Ascending aorta (tissue), 2 donors: Measurements from ENCODE around the gene DCHS1. TPM values are rescaled to one million over a fixed set of nuclear protein-coding genes. Genes with fewer than 3 reads are reported as not detected.

ENCODE experiments used
- DNase-seq, 2 donors: peaks; one replicate each; pipeline ENCODE4 v3.0.0-alpha.2; 2019; ENCODE audit warnings: low spot score in 2 of 2
- H3K27ac ChIP-seq, 2 donors: fragments of 200-600 bp; sonication (generic); one replicate each; pipeline ENCODE4 v1.5.1; 2016 to 2017; ENCODE audit warnings: mild to moderate bottlenecking in 1 of 2
- H3K27me3 ChIP-seq: fragments of 200-600 bp; sonication (generic); one replicate; pipeline ENCODE4 v1.5.1; 2017
- H3K36me3 ChIP-seq, 2 donors: fragments of 200-600 bp; sonication (generic); one replicate each; pipeline ENCODE4 v1.5.1; 2016
- H3K4me1 ChIP-seq, 2 donors: fragments of 200-600 bp; sonication (generic); one replicate each; pipeline ENCODE4 v1.5.1; 2016 to 2017; ENCODE audit warnings: mild to moderate bottlenecking in 1 of 2
- H3K4me3 ChIP-seq, 2 donors: fragments of 200-600 bp; sonication (generic); one replicate each; pipeline ENCODE4 v1.5.1; 2016 to 2017; ENCODE audit warnings: mild to moderate bottlenecking in 1 of 2
- H3K9me3 ChIP-seq, 2 donors: fragments of 200-600 bp; sonication (generic); one replicate each; pipeline ENCODE4 v1.5.1; 2016
- CTCF ChIP-seq, 3 experiments: fragments of 200-600 bp in 2 of 3; fragments of 450-650 bp in 1 of 3; sonication (generic) in 2 of 3; IDR thresholded peaks; one replicate each; pipeline ENCODE4 v1.5.1; 2016 to 2019; ENCODE audit warnings: antibody characterized with exemption in 3 of 3, mild to moderate bottlenecking in 1 of 3, moderate library complexity in 1 of 3
- intact Hi-C: fragments of 100-400 bp; cut with DNase I; formaldehyde crosslinking; loops from one replicate; pipeline ENCODE4 v1.15.1; 2023
- total RNA-seq: library from RNA; depleted of rRNA; stranded (reverse); fragments of >200 nt; gene quantifications from one replicate; pipeline ENCODE4 v1.1.0, GENCODE V29; 2016

The DCHS1 gene
- total RNA-seq, 1 donor from 2014 or later, result 58.0 TPM

GRCh38 chr11:6674862-6675261 lies 19.3 kb upstream of the DCHS1 start:
- Histone ChIP-seq H3K36me3 (no peaks in the 10 kb centered on the region), H3K4me1 (no peaks in the 10 kb centered on the region), H3K27me3 (no peaks in the 10 kb centered on the region), H3K27ac (no peak overlapping the region), H3K9me3 (no peaks in the 10 kb centered on the region), H3K4me3 (no peak overlapping the region)
- no peak for DNase-seq
- intact Hi-C loops, result loop anchor here (5.0 kb wide), 1 partner anchor 38 kb away; no protein-coding TSS in a partner anchor
- TF ChIP-seq CTCF (IDR thresholded peaks at IDR 0.05), result no peak

- Histone ChIP-seq H3K9me3 (no peaks in the 10 kb centered on the region), H3K36me3 (no peaks in the 10 kb centered on the region), H3K4me3 (no peak overlapping the region), H3K27me3 (no peaks in the 10 kb centered on the region), H3K27ac (no peak overlapping the region), H3K4me1 (no peaks in the 10 kb centered on the region)
- no peak for TF ChIP-seq CTCF (IDR thresholded peaks at IDR 0.05)
- no peak for DNase-seq
- intact Hi-C loops, result loop anchor here (5.0 kb wide), 1 partner anchor 37 kb away; no protein-coding TSS in a partner anchor
Measured at GRCh38 chr11:6674219-6674597, 18.6 kb upstream of the DCHS1 start.

- Histone ChIP-seq H3K4me1 (no peaks in the 10 kb centered on the region), H3K9me3 (no peaks in the 10 kb centered on the region), H3K27ac (no peak overlapping the region), H3K4me3 (no peak overlapping the region), H3K36me3 (no peaks in the 10 kb centered on the region), H3K27me3 (no peaks in the 10 kb centered on the region)
- DNase-seq, result no peak
- no peak for TF ChIP-seq CTCF (IDR thresholded peaks at IDR 0.05)
- intact Hi-C loops, result loop anchor here (5.0 kb wide), 1 partner anchor 36 kb away; no protein-coding TSS in a partner anchor
Measured at GRCh38 chr11:6673523-6674218, 18.1 kb upstream of the DCHS1 start.

- no peak for TF ChIP-seq CTCF (IDR thresholded peaks at IDR 0.05)
- Histone ChIP-seq H3K27me3 (no peaks in the 10 kb centered on the region), H3K27ac (no peak overlapping the region), H3K4me3 (no peak overlapping the region), H3K4me1 (no peaks in the 10 kb centered on the region), H3K9me3 (no peaks in the 10 kb centered on the region), H3K36me3 (no peaks in the 10 kb centered on the region)
- intact Hi-C loops, result loop anchor here (5.0 kb wide), 1 partner anchor 35 kb away; no protein-coding TSS in a partner anchor
- no peak for DNase-seq
Measured at GRCh38 chr11:6671991-6672390, 16.4 kb upstream of the DCHS1 start.

GRCh38 chr11:6670202-6670830 lies 14.7 kb upstream of the DCHS1 start:
- Histone ChIP-seq H3K27ac (no peak overlapping the region), H3K9me3 (no peaks in the 10 kb centered on the region), H3K27me3 (no peaks in the 10 kb centered on the region), H3K4me3 (no peak overlapping the region), H3K36me3 (no peaks in the 10 kb centered on the region), H3K4me1 (no peaks in the 10 kb centered on the region)
- TF ChIP-seq CTCF (IDR thresholded peaks at IDR 0.05), result no peak
- intact Hi-C loops, result loop anchor here (5.0 kb wide), 1 partner anchor 33 kb away; no protein-coding TSS in a partner anchor
- no peak for DNase-seq
